GM18907 (cell line): ENCODE data around the gene TMEM255B.

Experiments used
- ATAC-seq: cut with Tn5 transposase; IDR thresholded peaks from one replicate; pipeline ENCODE4 v1.9.1; 2021; ENCODE audit warnings: mild to moderate bottlenecking, moderate library complexity; ENCODE audit not compliant: unreplicated experiment

TMEM255B gene

DNA sequence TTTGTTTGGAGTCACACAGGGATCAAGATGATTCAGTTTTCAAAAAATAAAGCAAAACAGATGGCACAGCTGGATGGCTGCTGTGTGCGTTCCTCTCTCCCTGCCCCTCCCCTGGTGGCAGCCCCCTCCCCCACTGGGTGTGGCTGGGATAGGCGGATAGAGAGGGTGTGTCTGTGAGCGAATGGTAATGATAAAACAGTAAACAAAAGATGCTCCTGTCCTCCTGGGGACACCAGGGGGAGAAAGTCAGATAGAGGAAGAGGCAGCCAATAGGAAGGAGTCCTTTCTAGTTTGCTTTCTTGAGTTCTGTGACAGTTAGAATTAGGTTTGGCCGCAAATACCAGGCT is 6.5 kb downstream of the TMEM255B start:
- no peak for ATAC-seq

DNA sequence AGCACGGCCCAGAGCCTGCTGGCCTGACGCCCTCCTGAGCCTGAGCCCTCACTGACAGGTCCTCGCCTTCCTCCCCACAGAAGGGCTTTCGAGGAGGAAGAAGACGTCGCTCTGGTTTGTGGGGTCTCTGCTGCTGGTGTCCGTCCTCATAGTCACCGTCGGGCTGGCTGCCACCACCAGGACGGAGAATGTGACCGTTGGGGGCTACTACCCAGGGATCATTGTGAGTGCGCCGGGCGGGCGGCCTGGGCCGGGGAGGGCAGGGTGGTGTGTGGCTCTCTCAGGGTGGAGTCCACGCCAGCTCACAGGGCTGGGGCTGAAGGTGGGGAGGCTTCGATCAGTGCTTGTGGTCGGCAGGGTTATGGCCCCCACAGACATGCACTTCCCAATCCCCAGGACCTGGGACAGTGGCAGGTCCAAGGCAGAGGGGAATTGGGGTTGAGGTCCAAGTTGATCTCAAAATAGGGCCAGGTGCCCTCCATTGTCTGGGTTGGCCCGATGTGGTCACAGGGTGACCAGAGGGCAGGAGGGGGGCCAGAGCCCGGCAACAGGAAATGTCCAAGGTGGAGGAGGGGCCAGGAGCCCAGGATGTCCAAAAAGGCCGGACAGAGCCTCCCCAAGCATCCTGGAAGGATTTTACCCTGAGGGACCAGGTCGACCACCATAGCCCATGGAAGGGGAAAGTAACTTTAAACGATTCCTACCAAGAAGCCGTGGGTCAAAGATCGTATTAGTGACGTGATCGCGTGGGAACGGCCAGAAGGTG is 7.2 kb downstream of the TMEM255B start:
- no peak for ATAC-seq

DNA sequence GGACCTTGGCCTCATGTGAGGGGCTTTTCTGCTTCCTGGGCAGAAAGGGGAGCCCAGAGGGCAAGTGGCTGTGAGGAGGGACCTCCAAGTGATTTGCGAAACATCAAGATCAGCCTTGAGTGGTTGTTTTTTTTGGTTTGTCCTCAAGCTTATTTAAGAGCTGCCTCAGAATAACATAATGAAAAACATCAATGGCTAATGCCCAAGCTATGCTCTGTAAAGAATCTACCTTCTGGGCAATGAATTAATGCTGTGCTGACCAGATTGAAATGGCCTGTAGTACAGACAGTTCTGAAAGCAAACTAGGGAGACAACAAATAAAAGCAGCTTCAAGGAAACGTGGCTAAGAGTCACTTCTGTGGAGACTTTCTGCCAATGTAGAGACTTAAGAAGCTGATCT is 8.3 kb downstream of the TMEM255B start:
- ATAC-seq: no peak

- no peak for ATAC-seq
Observed at GRCh38 chr13:113768018-113768905, 9.2 kb downstream of the TMEM255B start.

DNA sequence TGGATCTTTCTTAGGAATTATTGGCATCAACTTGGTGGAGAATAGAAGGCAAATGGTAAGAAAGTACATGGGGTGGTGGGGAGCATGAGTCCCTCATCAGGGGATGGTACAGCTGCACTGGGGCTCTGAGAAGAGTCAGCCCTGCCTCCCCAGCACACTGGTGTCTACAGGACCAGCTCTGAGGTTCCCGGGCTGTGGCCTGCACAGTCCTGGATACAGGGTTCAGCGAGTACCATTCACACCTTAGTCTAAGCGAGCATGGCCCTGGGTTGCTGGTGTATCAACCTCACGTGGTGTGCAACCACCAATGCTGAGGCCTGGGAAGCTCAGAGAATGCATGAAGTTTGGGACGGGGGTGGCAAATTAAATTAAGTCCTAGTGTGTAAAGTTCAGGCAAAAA is 10.1 kb downstream of the TMEM255B start:
- ATAC-seq: no peak

DNA sequence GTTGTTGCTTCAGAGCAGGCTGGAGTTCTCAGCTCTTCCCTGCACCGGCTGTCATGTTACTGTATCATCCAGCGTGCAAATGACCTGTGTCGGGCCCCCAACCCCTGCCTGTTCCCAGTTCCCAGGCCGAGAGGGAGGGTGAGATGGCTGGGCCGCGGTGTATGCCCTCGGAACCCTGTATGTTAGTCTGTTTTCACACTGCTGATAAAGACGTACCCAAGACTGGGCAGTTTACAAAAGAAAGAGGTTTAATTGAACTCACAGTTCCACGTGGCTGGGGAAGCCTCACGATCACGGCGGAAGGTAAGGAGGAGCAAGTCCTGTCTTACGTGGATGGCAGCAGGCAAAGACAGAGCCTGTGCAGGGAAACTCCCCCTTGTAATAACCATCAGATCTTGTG is 10.9 kb downstream of the TMEM255B start:
- ATAC-seq: no peak

- ATAC-seq: no peak
Observed at GRCh38 chr13:113770441-113770840, 11.4 kb downstream of the TMEM255B start.

DNA sequence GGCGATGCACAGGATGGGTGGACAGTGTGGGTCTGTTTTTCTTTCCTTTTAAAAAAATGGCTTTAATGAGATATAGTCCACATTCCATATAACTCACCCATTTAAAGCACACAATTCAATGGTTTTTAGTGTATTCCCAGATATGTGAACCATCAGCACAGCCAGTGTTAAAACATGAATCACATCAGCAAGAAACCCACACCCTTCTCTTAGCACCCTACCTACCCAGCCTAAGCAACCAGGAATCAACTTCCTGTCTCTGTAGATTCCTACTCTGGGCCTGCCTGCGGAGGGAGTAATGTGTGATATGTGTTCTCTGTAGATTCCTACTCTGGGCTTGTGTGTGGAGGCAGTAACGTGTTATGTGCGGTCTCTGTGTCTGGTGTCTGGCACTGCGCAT is 11.9 kb downstream of the TMEM255B start:
- no peak for ATAC-seq

GRCh38 chr13:113771709-113772331 is 12.8 kb downstream of the TMEM255B start:
- no peak for ATAC-seq

- no peak for ATAC-seq
Observed at GRCh38 chr13:113774177-113775107, 15.4 kb downstream of the TMEM255B start.

- no peak for ATAC-seq
Observed at GRCh38 chr13:113775451-113776145, 16.6 kb downstream of the TMEM255B start.

DNA sequence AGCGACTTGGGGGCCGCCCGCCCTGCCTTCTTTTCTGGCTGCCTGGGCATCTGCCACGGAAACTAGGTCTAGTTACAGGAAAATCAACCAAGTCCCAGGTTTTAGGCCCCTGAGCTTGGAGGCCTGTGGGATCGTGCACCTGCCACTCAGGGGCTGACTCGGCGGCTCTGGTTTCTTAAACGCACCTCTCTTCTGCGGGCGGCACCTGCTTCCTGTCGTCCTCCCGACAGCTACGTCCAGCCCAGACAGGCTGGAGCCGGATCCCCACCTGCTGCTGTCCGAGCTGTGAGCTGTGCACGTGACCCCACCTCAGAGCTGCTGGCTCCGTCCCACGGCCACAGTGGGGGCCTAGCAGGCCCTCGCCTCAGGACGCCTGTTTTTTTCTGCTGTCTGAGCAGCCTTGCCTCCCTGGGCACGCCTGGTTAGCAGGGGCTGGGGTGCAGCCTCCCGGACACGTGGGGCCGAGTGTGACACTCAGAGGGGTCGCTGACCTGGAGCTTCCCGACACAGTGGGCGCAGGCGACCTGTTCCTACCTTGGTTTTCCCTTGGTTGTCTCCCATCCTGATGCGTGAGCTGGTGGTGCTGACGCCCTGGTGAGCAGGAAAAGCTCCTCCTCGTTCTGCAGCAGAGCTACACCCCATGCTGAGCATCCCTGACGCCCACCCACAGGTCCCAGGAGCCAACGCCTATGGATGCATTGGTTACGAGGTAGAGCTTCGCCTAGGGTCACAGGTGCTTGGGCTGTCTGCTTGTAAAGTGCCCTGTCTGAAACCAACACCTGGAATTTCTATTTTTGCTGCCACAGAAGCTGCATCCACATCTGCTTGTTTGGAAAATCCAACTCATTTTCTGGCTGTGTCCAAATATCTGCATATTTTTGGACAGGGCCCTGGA is 17.5 kb downstream of the TMEM255B start:
- ATAC-seq: no peak

- ATAC-seq: no peak
Observed at GRCh38 chr13:113777311-113778260, 18.6 kb downstream of the TMEM255B start.

DNA sequence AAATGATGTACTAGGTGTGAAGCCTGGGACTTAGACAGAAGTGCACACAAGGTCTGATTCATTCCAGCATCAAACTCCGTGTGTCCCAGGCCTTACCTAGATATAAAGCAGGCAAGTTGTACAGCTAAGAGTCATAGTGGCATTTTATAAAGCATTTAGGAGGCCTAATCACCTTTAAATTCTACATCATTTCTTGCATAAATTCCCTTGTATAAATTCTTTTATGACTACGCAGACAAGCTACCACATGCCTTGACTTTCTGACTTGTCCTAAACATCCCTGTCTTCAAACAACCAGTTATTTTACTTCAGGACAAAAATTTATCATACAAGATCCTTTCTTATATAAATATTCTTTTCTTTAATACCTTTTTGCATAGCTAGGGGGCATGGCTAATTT is 22.5 kb downstream of the TMEM255B start:
- no peak for ATAC-seq

DNA sequence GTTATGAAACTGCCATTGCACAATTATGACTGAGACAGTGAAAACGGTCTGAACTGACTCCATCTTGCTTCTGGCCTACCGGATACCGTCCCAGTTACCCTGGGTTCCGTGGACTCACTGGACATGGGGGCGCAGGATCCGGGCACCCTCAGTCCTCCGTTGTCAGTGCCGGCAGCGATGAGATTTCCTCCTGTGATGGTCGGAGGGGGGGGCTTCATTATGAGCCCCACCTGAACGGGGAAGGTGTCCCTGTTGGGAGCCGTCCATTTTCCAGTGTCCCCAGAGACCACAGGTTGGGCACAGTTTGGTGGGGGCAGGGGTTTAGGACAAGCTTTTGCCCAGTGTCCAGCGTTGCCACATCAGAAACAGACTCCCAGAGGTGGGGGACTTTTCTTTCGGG is 23.4 kb downstream of the TMEM255B start:
- no peak for ATAC-seq

DNA sequence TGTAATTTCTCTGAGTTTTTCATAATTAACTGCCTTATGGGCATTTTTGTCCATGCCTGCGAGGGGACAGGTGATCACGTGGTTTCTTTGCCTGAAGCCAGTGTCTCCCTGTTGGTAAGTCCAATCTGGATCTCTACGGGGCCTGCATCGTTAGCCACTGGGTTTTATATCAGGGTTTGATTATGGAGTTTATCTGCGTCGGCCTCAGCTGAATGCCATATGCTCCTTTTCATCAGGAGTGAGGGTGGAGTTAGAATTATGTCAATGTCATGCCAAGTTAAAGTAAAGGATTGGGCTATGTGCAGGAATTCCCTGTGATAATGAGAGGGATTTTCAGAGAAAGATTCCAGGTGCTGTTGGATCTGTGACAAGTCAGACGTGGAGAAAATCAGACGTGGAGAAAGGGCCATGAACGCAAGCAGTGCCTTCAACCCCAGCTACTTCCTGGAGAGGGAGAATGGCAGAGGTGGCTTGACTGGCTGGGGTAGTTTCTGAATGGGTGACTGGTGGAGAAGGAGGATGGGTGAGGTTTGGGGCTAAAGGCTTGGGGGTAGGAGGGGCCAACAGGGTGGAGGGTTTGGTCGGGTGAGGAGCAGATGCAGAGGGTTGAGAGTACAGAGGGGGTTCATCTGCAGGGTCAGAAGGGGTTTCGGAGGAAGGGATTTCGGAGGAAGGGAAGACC is 24.3 kb downstream of the TMEM255B start:
- ATAC-seq: no peak

GRCh38 chr13:113783966-113784644 is 25.1 kb downstream of the TMEM255B start:
- ATAC-seq: no peak
